HUES48 (cell line): ENCODE data around the gene NDRG3.

Experiments used
- H3K27ac ChIP-seq: one replicate; pipeline ENCODE4 v1.7.0; 2013; ENCODE audit warnings: low read depth, low read length, inconsistent platforms
- H3K27me3 ChIP-seq: 2 replicates; pipeline ENCODE4 v1.6.1; 2013; ENCODE audit warnings: mild to moderate bottlenecking, low read length; ENCODE audit not compliant: control insufficient read depth, insufficient read depth
- H3K36me3 ChIP-seq: 2 replicates; pipeline ENCODE4 v1.6.1; 2013; ENCODE audit warnings: low read length; ENCODE audit not compliant: control insufficient read depth, insufficient read depth
- H3K4me1 ChIP-seq: 2 replicates; pipeline ENCODE4 v1.6.1; 2013; ENCODE audit warnings: mild to moderate bottlenecking, low read length; ENCODE audit not compliant: control insufficient read depth, insufficient read depth
- H3K4me3 ChIP-seq: 2 replicates; pipeline ENCODE4 v1.5.1; 2013; ENCODE audit warnings: mild to moderate bottlenecking, low read depth, low read length
- H3K9ac ChIP-seq: 2 replicates; pipeline ENCODE4 v1.6.1; 2013; ENCODE audit warnings: mild to moderate bottlenecking, low read depth, low read length, moderate library complexity
- H3K9me3 ChIP-seq: 2 replicates; pipeline ENCODE4 v1.6.1; 2013; ENCODE audit warnings: low read length; ENCODE audit not compliant: control insufficient read depth, insufficient read depth

NDRG3 gene

GRCh38 chr20:36760647-36761046, 14.8 kb upstream of the NDRG3 start:
- Histone ChIP-seq H3K4me3 (no peak overlapping the region), H3K27me3 (no peaks in the 10 kb centered on the region), H3K36me3 (peaks cover 65% of the 10 kb centered on the region), H3K4me1 (no peaks in the 10 kb centered on the region), H3K27ac (no peak overlapping the region), H3K9ac (no peak overlapping the region), H3K9me3 (no peaks in the 10 kb centered on the region)

- H3K4me1 ChIP-seq: no peaks in the 10 kb centered on the region
- no peak overlapping the region for H3K27ac ChIP-seq
- no peak overlapping the region for H3K4me3 ChIP-seq
- H3K36me3 ChIP-seq: peaks cover 77% of the 10 kb centered on the region
- no peaks in the 10 kb centered on the region for H3K9me3 ChIP-seq
- H3K9ac ChIP-seq: no peak overlapping the region
- H3K27me3 ChIP-seq: no peaks in the 10 kb centered on the region
Observed at GRCh38 chr20:36758276-36758675, 12.4 kb upstream of the NDRG3 start.

DNA sequence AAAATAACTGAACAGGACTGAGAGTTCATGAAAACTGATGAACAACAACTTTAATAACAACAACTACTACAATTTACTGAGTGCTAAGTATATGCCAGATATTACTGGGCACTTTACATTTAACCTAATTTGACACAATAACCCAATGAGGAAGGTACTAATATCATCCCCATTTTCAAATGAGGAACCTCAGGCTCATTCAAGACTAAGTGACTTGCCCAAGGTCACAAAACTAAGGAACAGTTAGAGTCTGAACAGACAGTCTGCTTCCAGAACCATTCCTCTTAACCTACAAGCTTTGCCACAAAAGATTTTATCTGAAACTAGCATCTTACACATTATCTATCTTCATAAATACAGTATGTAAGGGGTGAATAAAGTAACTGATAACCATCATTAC, 10.6 kb upstream of the NDRG3 start:
- Histone ChIP-seq H3K9ac (no peak overlapping the region), H3K27me3 (no peaks in the 10 kb centered on the region), H3K4me1 (no peaks in the 10 kb centered on the region), H3K27ac (no peak overlapping the region), H3K9me3 (no peaks in the 10 kb centered on the region), H3K4me3 (no peak overlapping the region), H3K36me3 (peaks cover 82% of the 10 kb centered on the region)

DNA sequence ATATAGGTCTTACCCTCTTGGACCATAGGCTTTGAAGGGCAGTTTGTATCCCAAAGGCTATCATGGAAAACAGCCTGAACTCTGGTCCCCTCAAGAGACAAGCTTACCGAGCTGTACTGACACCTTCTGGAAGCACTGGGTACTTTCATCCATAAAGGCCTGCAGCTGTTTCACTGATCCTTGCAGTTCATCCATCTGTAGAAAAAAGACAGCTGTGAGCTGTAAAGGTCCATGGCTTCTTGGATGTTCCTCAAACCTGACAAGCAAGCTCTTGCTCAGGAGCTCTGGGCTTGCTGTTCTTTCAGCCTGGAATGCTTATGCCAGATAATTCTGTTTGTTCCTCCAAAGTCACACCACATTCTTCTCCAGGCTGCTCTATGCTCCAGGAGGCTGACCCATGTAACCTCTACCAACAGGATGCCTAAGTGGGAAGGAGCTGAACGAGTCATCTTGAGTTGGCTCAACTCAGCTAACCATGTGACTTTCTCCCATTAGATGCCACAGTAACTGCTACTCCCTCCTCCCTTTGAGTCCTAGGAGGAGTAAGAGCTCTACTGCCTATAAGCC, 8.8 kb upstream of the NDRG3 start:
- Histone ChIP-seq H3K27ac (no peak overlapping the region), H3K4me3 (no peak overlapping the region), H3K36me3 (peaks cover 75% of the 10 kb centered on the region), H3K9ac (no peak overlapping the region), H3K4me1 (no peaks in the 10 kb centered on the region), H3K9me3 (no peaks in the 10 kb centered on the region), H3K27me3 (no peaks in the 10 kb centered on the region)

GRCh38 chr20:36752582-36752981, 6.7 kb upstream of the NDRG3 start:
- Histone ChIP-seq H3K27ac (no peak overlapping the region), H3K27me3 (no peaks in the 10 kb centered on the region), H3K36me3 (peaks cover 65% of the 10 kb centered on the region), H3K4me1 (no peaks in the 10 kb centered on the region), H3K9ac (no peak overlapping the region), H3K4me3 (no peak overlapping the region), H3K9me3 (no peaks in the 10 kb centered on the region)

DNA sequence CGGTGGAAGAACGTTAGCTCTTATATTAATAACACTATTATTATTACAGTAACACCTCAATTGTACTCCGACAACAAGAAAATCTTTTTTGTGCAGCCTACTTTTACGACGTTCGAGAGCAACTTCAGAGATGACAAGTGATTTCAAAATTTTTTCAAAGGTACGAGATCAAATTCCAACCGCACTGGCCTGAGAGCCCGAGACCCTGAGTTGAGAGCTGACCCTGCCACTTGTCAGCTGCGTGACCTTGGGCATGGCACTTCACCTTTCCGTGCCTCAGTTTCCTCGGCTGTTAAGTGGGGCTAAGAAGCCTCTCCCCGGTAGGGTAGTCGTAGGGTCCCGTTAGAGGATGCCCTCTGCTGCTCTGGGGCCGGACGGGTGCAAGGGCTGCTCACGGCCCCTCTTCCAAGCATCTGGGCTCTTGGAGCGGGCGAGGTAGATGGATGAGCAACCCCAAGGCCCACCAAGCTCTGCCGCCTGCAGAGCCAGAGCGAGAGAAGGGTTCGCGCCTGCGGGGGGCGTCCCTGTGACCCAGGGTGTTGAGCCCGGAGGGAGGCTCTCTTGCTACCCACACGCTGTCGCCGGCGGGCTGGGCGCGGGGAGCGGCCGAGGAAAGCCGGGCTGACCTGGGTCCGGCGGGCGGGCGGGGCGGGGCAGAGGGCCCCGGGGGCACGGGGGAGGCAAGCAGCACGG, 510 bp downstream of the NDRG3 start:
- no peaks in the 10 kb centered on the region for H3K9me3 ChIP-seq
- peak overlapping the region; percentile 48; the same call in 1 of the 2 replicates for H3K9ac ChIP-seq
- H3K27me3 ChIP-seq: no peaks in the 10 kb centered on the region
- H3K27ac ChIP-seq: peak overlapping the region; percentile 14
- peaks cover 11% of the 10 kb centered on the region; the same call in 1 of the 2 replicates for H3K4me1 ChIP-seq
- no peaks in the 10 kb centered on the region for H3K36me3 ChIP-seq
- peak overlapping the region; percentile 87 for H3K4me3 ChIP-seq

DNA sequence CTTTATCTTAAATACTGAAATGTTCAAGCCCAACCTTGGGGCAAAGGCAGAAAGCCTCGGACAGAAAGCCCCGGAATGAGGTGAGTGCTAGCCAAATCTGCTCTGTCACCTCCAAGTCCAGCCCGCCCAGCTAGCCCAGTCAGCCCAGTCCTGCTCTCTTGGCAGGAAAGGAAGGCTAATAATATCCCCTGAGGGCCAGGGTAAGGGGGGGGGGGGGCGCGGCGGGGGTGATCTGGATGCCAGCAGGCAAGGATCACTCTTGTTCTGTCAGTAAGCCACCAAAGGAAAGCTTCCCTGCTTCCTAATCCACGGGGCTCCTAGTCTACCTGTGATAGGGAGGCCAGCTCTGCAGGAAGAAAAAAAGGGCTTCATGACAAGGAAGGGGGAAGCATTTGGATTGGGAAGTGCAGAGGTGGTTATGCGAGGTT, 1.1 kb downstream of the NDRG3 start:
- Histone ChIP-seq H3K9ac (no peak overlapping the region), H3K9me3 (no peaks in the 10 kb centered on the region), H3K4me3 (peak overlapping the region; percentile 87), H3K4me1 (peaks cover 11% of the 10 kb centered on the region; the same call in 1 of the 2 replicates), H3K36me3 (no peaks in the 10 kb centered on the region), H3K27ac (no peak overlapping the region), H3K27me3 (no peaks in the 10 kb centered on the region)

GRCh38 chr20:36744243-36744642, 1.6 kb downstream of the NDRG3 start:
- H3K4me3 ChIP-seq: no peak overlapping the region
- H3K4me1 ChIP-seq: peaks cover 11% of the 10 kb centered on the region; the same call in 1 of the 2 replicates
- H3K27ac ChIP-seq: no peak overlapping the region
- no peaks in the 10 kb centered on the region for H3K27me3 ChIP-seq
- H3K9me3 ChIP-seq: no peaks in the 10 kb centered on the region
- H3K9ac ChIP-seq: no peak overlapping the region
- no peaks in the 10 kb centered on the region for H3K36me3 ChIP-seq

GRCh38 chr20:36742558-36742957, 3.3 kb downstream of the NDRG3 start:
- Histone ChIP-seq H3K27ac (no peak overlapping the region), H3K9me3 (no peaks in the 10 kb centered on the region), H3K36me3 (no peaks in the 10 kb centered on the region)

DNA sequence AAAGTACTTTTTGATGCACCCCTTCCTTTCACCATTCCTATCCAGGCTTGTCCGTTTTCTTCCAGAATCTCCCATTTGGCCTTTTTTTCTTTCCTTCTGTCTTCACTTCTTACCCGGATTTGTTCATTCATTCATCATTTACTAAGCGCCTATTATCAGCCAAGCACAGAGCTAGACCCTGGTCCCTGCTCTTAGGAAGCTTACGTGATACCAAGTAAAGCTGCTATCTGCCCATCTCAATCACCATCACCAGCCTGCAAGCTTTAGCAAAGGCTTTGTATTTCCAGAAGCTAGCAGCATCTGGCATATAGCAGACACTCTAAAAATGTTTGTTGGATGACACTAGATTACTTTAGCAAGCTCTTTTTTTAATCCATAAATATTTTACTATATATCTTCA, 4.8 kb downstream of the NDRG3 start:
- Histone ChIP-seq H3K9ac (no peak overlapping the region), H3K4me3 (no peak overlapping the region), H3K27me3 (no peaks in the 10 kb centered on the region), H3K27ac (no peak overlapping the region), H3K9me3 (no peaks in the 10 kb centered on the region), H3K36me3 (no peaks in the 10 kb centered on the region), H3K4me1 (peaks cover 20% of the 10 kb centered on the region)

More at GRCh38 chr20:36742558-36742957, 3.3 kb downstream of the NDRG3 start:
- peaks cover 11% of the 10 kb centered on the region; the same call in 1 of the 2 replicates for H3K4me1 ChIP-seq
- H3K27me3 ChIP-seq: no peaks in the 10 kb centered on the region
- H3K4me3 ChIP-seq: no peak overlapping the region
- no peak overlapping the region for H3K9ac ChIP-seq

DNA sequence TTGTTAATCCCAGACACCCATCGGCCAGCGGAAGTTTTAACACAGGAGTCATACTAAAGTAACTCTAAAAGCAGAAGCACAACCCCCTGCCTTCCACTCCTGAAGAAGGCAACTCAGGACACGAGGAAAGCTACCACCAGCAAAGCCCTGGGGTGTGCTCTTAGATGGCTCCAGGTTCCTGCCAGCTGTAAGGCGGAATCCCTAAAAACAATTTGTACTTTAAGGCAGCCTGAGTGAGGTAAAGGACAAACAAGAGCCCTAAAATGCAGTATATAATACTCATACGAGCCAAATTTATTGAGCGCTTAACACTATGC, 8.7 kb downstream of the NDRG3 start:
- peak overlapping the region; percentile 56 for H3K27ac ChIP-seq
- H3K9ac ChIP-seq: no peak overlapping the region

More for the DNA sequence above, 8.7 kb downstream of the NDRG3 start:
- Histone ChIP-seq H3K36me3 (no peaks in the 10 kb centered on the region), H3K27me3 (no peaks in the 10 kb centered on the region), H3K4me1 (peaks cover 16% of the 10 kb centered on the region; the same call in 1 of the 2 replicates), H3K9me3 (no peaks in the 10 kb centered on the region), H3K4me3 (no peak overlapping the region)
